HFFc6 (cell line): ENCODE results near the gene ZNF679. TPM values are rescaled to one million over a fixed set of nuclear protein-coding genes. Genes with fewer than 3 reads are reported as not detected.

ENCODE experiments used
- DNase-seq: peaks from one replicate; pipeline ENCODE4 v3.0.0-alpha.2; 2018
- H3K27ac Mint-ChIP-seq: 2 replicates; pipeline ENCODE4 v1.8.0; 2020; ENCODE audit warnings: mild to moderate bottlenecking, mixed read lengths
- H3K27me3 Mint-ChIP-seq: 2 replicates; pipeline ENCODE4 v1.8.0; 2021; ENCODE audit warnings: mild to moderate bottlenecking, moderate library complexity, mixed read lengths; ENCODE audit not compliant: insufficient read depth
- H3K36me3 Mint-ChIP-seq: 2 replicates; pipeline ENCODE4 v1.8.0; 2021; ENCODE audit warnings: low read depth, mixed read lengths
- H3K4me1 Mint-ChIP-seq: 2 replicates; pipeline ENCODE4 v1.8.0; 2020; ENCODE audit warnings: low read depth, mixed read lengths
- H3K4me3 Mint-ChIP-seq: 2 replicates; pipeline ENCODE4 v1.8.0; 2020; ENCODE audit warnings: mild to moderate bottlenecking, moderate library complexity, mixed read lengths
- H3K9me3 Mint-ChIP-seq: 2 replicates; pipeline ENCODE4 v1.8.0; 2020; ENCODE audit warnings: mild to moderate bottlenecking, mixed read lengths
- total RNA-seq, 6 experiments: library from RNA; stranded (reverse); fragmentation: NEBNext Ultra II Directional; extraction: Animal tissue kit (Norgen Biotek cat#: 25700); gene quantifications; 2 replicates in 1 of 6; 3 replicates in 5 of 6; pipeline ENCODE4 v1.2.3, GENCODE V29; 2021
- TF ChIP-seq, protein P1 (sequence below): fragments of 200-600 bp; sonication (generic); IDR thresholded peaks from 2 replicates; pipeline ENCODE4 v1.5.0; 2021; ENCODE audit warnings: antibody characterized with exemption, mild to moderate bottlenecking

ZNF679 gene
- total RNA-seq, 6 experiments from 2014 or later: not detected

DNA sequence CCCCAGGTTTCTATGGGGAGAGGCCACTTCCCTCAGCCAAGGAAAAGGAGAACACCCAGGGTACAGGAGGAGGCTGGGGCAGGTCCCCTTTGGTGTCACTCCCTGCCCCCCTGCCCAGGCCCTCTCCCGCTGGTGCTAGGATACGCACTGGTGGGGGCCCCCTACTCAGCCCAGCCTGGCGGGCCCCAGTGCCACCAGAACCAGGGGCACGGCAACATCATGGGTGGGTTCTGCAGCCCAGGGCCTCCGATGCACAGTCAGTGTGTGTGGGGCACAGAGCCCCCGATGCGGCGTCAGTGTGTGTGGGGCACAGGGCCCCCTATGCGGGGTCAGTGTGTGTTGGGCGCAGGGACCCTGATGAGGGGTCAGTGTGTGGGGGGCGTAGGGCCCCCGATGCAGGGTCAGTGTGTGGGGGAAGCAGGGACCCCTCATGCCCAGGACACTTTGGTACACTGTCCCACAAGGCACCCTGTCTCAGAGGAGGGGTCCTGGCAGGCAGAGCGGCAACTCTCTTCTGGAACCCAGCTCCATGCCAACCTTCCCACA, 44.4 kb upstream of the ZNF679 start:
- Mint-ChIP-seq H3K9me3 (peaks cover 36% of the 10 kb centered on the region), H3K4me1 (no peaks in the 10 kb centered on the region), H3K27me3 (peaks cover 1% of the 10 kb centered on the region; the same call in 1 of the 2 replicates), H3K27ac (no peak overlapping the region), H3K4me3 (no peak overlapping the region), H3K36me3 (peaks cover 8% of the 10 kb centered on the region; the same call in 1 of the 2 replicates)
- TF ChIP-seq, protein P1, sequence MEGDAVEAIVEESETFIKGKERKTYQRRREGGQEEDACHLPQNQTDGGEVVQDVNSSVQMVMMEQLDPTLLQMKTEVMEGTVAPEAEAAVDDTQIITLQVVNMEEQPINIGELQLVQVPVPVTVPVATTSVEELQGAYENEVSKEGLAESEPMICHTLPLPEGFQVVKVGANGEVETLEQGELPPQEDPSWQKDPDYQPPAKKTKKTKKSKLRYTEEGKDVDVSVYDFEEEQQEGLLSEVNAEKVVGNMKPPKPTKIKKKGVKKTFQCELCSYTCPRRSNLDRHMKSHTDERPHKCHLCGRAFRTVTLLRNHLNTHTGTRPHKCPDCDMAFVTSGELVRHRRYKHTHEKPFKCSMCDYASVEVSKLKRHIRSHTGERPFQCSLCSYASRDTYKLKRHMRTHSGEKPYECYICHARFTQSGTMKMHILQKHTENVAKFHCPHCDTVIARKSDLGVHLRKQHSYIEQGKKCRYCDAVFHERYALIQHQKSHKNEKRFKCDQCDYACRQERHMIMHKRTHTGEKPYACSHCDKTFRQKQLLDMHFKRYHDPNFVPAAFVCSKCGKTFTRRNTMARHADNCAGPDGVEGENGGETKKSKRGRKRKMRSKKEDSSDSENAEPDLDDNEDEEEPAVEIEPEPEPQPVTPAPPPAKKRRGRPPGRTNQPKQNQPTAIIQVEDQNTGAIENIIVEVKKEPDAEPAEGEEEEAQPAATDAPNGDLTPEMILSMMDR: no peak
- DNase-seq: no peak

DNA sequence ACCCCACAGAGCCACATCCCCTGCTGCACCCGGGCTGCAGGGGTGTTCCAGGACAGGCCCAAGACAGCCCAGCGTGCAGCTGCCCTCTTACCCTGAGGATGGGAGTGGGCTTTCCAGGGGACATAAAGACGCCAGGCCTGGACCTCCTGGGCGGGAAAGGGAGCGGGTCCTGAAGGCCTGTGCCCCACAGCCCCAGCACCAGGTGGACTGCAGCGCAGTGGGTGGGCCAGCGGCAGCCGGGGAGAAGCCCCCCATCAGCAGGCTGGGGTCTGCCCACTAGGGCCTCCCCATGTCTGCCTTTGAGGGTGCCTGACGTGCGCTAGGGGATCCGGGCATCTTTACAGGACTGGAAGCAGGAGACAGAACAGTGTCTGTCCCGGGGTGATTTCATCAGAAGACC, 43.9 kb upstream of the ZNF679 start:
- H3K36me3 Mint-ChIP-seq: peaks cover 8% of the 10 kb centered on the region; the same call in 1 of the 2 replicates
- no peak overlapping the region for H3K27ac Mint-ChIP-seq
- H3K4me3 Mint-ChIP-seq: no peak overlapping the region
- peaks cover 1% of the 10 kb centered on the region; the same call in 1 of the 2 replicates for H3K27me3 Mint-ChIP-seq
- H3K9me3 Mint-ChIP-seq: peaks cover 41% of the 10 kb centered on the region
- no peaks in the 10 kb centered on the region for H3K4me1 Mint-ChIP-seq
- TF ChIP-seq, protein P1: no peak
- DNase-seq: no peak

DNA sequence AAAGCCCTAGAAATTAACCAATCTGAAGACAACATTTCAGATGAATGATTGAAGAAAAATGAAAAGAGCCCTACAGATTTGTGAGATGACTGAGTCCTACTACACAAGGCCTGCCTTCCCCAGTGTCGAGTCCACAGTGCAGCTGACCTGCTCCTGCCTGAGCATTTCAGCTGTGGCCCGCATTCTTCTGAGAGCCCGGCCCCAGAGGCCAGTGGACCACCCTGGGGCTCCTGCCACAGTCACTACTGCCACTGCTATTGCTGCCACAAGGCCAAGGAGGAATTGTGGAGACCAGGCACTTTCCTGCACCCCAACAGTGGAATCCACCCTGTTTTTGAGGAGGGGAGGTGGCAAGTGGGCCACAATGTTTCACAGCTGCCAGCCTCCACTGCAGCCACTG, 40.9 kb upstream of the ZNF679 start:
- Mint-ChIP-seq H3K4me1 (no peaks in the 10 kb centered on the region), H3K4me3 (no peak overlapping the region), H3K9me3 (peaks cover 36% of the 10 kb centered on the region), H3K27ac (no peak overlapping the region), H3K36me3 (0 out of 2 replicates have a peak, but pooled peaks cover 4% of the 10 kb centered on the region), H3K27me3 (no peaks in the 10 kb centered on the region)
- TF ChIP-seq, protein P1: no peak
- DNase-seq: no peak

DNA sequence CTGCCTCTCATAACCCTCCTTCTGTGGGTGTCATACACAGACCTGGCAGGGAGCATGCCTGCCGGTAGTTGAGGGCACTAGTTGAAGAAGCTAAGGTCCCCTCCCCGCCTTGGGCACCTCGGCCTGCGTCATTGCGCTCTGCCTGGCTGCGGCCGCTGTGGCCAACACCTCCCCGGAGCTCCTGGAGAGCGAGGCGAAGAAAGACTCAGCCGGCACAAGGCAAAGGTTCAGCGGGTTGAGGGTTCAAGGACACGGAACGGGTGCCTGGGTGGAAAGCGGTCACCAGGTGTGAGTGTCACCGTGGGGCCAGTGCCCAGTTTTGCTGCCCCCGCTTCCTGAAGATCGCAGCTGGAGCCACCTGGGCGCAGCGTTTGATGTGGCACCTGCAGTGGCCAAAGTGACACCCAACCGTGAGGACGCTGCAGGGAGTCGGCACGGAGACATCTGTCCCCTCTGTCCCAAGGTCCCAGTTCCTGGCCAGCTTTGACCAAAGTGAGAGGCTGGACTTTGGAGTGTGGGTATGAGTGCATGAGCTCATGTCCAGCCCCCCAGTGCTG, 36.0 kb upstream of the ZNF679 start:
- no peak for DNase-seq
- H3K27ac Mint-ChIP-seq: no peak overlapping the region
- no peak overlapping the region for H3K4me3 Mint-ChIP-seq
- peaks cover 59% of the 10 kb centered on the region for H3K9me3 Mint-ChIP-seq
- 0 out of 2 replicates have a peak, but pooled peaks cover 4% of the 10 kb centered on the region for H3K36me3 Mint-ChIP-seq
- no peaks in the 10 kb centered on the region for H3K4me1 Mint-ChIP-seq
- no peaks in the 10 kb centered on the region for H3K27me3 Mint-ChIP-seq
- TF ChIP-seq, protein P1: no peak

DNA sequence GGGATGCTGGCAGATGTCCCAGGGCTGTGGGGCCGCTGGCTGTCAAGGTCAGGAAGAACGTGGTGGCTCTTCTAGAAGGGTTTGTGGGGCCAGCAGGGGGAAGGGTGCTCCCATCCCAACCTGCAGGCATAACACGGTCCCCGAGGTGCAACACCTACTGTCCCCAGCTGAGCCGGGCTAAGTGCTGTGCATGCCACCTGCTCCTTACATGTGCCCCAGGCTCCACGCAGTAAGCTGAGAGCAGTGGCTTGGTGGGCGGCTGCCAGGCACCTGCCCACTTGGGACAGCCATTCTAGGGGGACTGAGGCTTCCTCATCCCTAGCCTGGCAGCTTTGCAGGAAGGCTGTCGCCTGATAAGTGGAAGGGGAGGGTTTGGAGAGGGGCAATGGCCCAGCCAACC, 35.5 kb upstream of the ZNF679 start:
- Mint-ChIP-seq H3K36me3 (0 out of 2 replicates have a peak, but pooled peaks cover 4% of the 10 kb centered on the region), H3K27me3 (no peaks in the 10 kb centered on the region), H3K9me3 (peaks cover 57% of the 10 kb centered on the region), H3K4me3 (no peak overlapping the region), H3K27ac (no peak overlapping the region), H3K4me1 (no peaks in the 10 kb centered on the region)
- DNase-seq: no peak
- TF ChIP-seq, protein P1: no peak
